GM12878 (cell line): ENCODE results near the gene CHCHD6. TPM values are rescaled to one million over a fixed set of nuclear protein-coding genes. Genes with fewer than 3 reads are reported as not detected.

ENCODE experiments used
- ATF2 ChIP-seq: IDR thresholded peaks from 2 replicates; pipeline ENCODE4 v1.6.1; 2012; ENCODE audit warnings: low read length, inconsistent platforms
- BCLAF1 ChIP-seq: fragments of 450-650 bp; IDR thresholded peaks from 2 replicates; pipeline ENCODE4 v1.6.1; 2017; ENCODE audit warnings: antibody characterized with exemption, mild to moderate bottlenecking, moderate library complexity
- E4F1 ChIP-seq: fragments of 450-650 bp; IDR thresholded peaks from 2 replicates; pipeline ENCODE4 v1.6.1; 2018; ENCODE audit warnings: borderline replicate concordance, mild to moderate bottlenecking; ENCODE audit not compliant: partially characterized antibody
- KDM1A ChIP-seq: fragments of 200-600 bp; sonication (generic); IDR thresholded peaks from 2 replicates; pipeline ENCODE4 v1.6.1; 2016; ENCODE audit warnings: borderline replicate concordance
- KLF5 ChIP-seq: fragments of 450-650 bp; IDR thresholded peaks from 2 replicates; pipeline ENCODE4 v1.6.1; 2014; ENCODE audit warnings: mild to moderate bottlenecking; ENCODE audit not compliant: partially characterized antibody
- MTA3 ChIP-seq: IDR thresholded peaks from 2 replicates; pipeline ENCODE4 v1.6.1; 2012; ENCODE audit warnings: low read length, inconsistent platforms, borderline replicate concordance
- POLR2AphosphoS2 ChIP-seq: IDR thresholded peaks from 2 replicates; pipeline ENCODE4 v1.6.1; 2011; ENCODE audit warnings: low read depth, mild to moderate bottlenecking, low read length, improper control_type of control experiment, moderate library complexity
- POLR2AphosphoS5 ChIP-seq: IDR thresholded peaks from 2 replicates; pipeline ENCODE4 v1.6.1; 2011; ENCODE audit warnings: mild to moderate bottlenecking, low read length, inconsistent platforms
- RAD21 ChIP-seq: IDR thresholded peaks from 2 replicates; pipeline ENCODE4 v1.6.1; 2011; ENCODE audit warnings: mild to moderate bottlenecking, low read depth, low read length, moderate library complexity; ENCODE audit not compliant: insufficient read depth
- RCOR1 ChIP-seq: conservative IDR thresholded peaks from 2 replicates; pipeline ENCODE4 v1.6.1; 2012; ENCODE audit warnings: low read depth, low read length, improper control_type of control experiment
- RELB ChIP-seq: fragments of 450-650 bp; IDR thresholded peaks from 2 replicates; pipeline ENCODE4 v1.6.1; 2017; ENCODE audit warnings: low read depth, mild to moderate bottlenecking, moderate library complexity
- SREBF2 ChIP-seq: IDR thresholded peaks from 2 replicates; pipeline ENCODE4 v1.6.1; 2012; ENCODE audit warnings: mild to moderate bottlenecking, low read length
- SUPT20H ChIP-seq: IDR thresholded peaks from 2 replicates; pipeline ENCODE4 v1.6.1; 2011; ENCODE audit warnings: low read depth, mild to moderate bottlenecking, low read length, moderate library complexity, borderline replicate concordance; ENCODE audit not compliant: control insufficient read depth
- USF1 ChIP-seq: IDR thresholded peaks from 2 replicates; pipeline ENCODE4 v1.6.1; 2011; ENCODE audit warnings: borderline replicate concordance, low read depth, mild to moderate bottlenecking, moderate library complexity, mixed read lengths, low read length; ENCODE audit not compliant: insufficient read depth; ENCODE audit errors: extremely low read length
- ZBTB33 ChIP-seq: fragments of 450-650 bp; IDR thresholded peaks from 2 replicates; pipeline ENCODE4 v1.6.1; 2017; ENCODE audit warnings: mild to moderate bottlenecking
- polyA plus RNA-seq, 11 experiments: library from polyadenylated mRNA; depleted of rRNA in 4 of 11; unstranded in 6 of 11; stranded (reverse) in 5 of 11; fragments of >200 nt; fragmentation: Nextera tagmentation in 4 of 11; fragmentation: Illumina TruSeq in 1 of 11; extraction: Ambion mirVana in 4 of 11; extraction: Trizol in 1 of 11; gene quantifications; 1 replicate in 1 of 11; 2 replicates in 10 of 11; pipeline versions ENCODE4 v1.2.1 to v1.2.3, GENCODE V29; 2011 to 2016; ENCODE audit warnings: inconsistent platforms in 2 of 11, missing spikeins in 2 of 11, low read depth in 1 of 11
- total RNA-seq, 4 experiments: library from RNA; depleted of rRNA in 3 of 4; stranded (reverse); fragments of >200 nt in 3 of 4; fragmentation: Illumina TruSeq in 1 of 4; extraction: Trizol in 1 of 4; gene quantifications; 2 replicates each; pipeline versions ENCODE4 v1.2.1 to v1.2.3, GENCODE V29; 2013 to 2021

Gene CHCHD6
- total and polyA plus RNA-seq, 10 of the 15 experiments (the other 5 are each of a cell fraction or from before 2014, with no cell fraction given), result 2.7 to 16.7 (median 12.3) TPM

GRCh38 chr3:126752303-126753190 is 48.5 kb downstream of the CHCHD6 start (continued):
- TF ChIP-seq E4F1 (no peak), RAD21 (peak; percentile 99), ZBTB33 (no peak), RELB (no peak), POLR2AphosphoS2 (no peak), ATF2 (no peak), KLF5 (no peak), MTA3 (no peak), SREBF2 (no peak), POLR2AphosphoS5 (no peak), SUPT20H (no peak), USF1 (no peak), BCLAF1 (no peak), RCOR1 (no peak), KDM1A (no peak)
